Measurements from ENCODE around the gene LMOD3.

The LMOD3 gene
- 0 reads per million in 4 donors for total RNA-seq

GRCh38 chr3:69122403-69122802, at the start of gene LMOD3:
Gene LMOD3 (minus strand): TSS chr3:69122595. CDS start chr3:69122386, 209 bp downstream.
- no peak for DNase-seq

GRCh38 chr3:69172058-69172457, 49.7 kb upstream of the LMOD3 start:
- DNase-seq = no peak

DNA sequence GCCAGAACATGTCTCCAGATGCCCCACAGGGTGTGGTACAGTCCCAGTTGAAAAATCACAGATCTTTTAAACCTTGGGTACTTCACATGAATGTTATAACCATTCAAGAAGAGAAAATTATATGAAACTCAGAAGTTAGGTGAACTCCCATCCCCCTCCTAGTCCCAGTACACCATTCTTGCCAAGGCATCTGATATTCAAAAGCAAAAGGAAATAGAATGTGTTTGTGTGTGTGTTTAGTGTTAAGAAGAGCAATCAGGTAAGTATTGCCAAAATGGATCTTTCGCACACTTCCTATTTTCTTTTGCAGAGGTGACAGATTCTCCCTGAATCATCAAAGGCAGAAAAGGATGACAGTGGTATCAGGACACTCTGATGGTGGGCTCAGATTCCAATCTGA, 44.1 kb upstream of the LMOD3 start:
- DNase-seq = no peak

GRCh38 chr3:69165744-69166143, 43.3 kb upstream of the LMOD3 start:
- DNase-seq = no peak

DNA sequence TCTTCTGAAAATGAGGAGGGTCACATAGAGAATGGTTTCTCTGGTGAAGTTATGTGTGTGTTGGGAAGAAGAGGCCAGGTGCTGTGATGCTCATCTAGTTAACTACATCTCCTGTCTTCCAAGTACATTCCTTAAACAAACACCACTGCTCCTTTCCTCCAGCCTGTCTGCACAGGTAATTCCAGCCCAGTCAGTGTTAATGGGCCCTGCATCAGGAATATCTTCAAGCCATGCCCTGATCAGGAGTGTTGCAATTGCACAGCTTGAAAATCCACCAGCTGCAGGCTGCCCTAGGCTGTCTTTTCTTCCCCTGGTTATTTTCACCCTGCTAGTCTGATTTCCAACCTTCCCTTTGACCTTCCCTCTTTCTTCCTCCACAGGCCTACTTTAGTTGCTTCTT, 41.9 kb upstream of the LMOD3 start:
- no peak for DNase-seq

DNA sequence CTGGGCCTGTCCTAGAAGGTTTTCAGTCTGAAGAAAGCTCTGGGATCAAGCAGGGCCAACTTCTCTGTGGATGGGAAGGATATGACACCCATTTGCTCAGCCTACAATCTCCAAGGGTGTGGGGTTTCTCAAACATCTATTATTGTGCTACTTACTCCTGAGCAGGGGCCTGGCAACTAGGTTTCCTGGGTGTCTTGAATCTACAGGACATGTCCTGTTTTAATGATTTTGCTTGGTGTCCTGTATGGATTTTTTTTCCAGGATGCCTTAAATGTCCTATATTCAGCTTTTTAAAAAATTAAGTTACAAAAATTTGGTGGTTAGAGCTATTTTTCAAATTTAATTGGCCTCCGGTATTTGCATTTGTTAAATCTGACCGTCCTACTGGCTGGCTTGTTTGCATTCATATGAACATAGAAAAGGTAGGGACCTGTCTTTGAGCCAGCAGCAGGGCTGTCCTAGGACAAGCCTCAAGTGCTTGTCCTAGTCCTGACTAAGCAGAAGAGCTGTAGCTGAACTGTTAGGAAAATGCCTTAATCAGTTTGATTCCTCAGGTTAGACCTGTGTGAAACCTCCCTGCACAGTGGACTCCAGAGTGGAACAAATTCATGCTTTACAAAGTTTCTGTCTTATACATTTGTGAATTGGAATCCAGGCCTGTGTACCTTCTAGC, 40.0 kb upstream of the LMOD3 start:
- no peak for DNase-seq

DNA sequence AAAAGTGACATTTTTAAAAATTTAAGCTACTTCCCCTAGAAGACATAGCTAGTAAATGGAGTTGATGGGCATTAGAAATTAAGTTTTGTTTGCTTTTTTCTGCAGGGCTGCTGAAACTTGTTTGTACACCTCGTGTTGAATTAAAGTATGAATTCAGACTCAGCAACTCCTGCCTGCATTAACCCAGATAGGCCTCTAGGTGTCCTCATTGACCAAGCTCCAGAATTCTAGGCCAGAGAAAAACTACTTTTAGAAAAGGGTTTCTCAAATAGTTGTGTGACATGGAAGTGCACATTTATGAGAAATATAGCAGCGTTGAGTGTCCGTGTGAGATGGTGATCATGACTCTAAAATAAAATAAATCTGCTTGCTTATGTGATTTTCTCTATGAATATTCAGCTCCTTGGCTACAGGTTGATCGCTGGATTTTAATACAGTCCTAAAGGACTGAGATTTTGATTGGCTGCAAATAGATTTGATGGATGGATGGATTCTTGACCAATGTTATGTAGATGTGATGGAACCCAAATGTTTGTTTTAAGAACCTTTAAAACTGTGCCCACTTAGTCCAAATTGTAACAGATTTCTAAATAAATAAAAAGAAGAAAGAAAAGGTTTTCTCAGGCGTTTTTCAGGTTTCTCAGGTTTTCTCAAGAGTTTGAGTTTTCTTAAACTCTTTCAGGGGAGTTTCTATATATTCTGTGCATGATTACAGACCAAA, 39.4 kb upstream of the LMOD3 start:
- DNase-seq = peak in 3 of 5 donors; percentile 2 to 62 (median 16)

GRCh38 chr3:69160525-69160924, 38.1 kb upstream of the LMOD3 start:
- peak in 1 of 5 donors; percentile 25 for DNase-seq

DNA sequence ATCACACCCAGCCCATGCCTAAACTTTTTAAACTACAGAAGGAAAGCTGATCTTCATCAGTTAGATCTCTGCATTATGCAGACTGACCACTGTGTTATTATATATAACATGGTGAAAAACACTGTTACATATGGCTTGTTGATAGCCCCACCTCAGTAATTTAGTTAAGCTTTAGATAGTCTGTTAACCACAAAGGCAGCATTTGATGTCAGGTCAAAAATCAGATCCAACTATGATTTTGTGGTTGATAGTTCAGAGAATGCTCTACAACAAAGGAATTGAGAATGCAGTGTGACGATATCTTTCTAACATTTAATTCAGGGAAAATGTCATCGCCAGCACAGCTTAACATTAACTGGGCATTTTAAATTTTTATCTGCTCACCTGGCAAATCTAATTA, 37.7 kb upstream of the LMOD3 start:
- DNase-seq = no peak

- no peak for DNase-seq
Observed at GRCh38 chr3:69149586-69149985, 27.2 kb upstream of the LMOD3 start.

GRCh38 chr3:69145688-69146087, 23.3 kb upstream of the LMOD3 start:
- no peak for DNase-seq

DNA sequence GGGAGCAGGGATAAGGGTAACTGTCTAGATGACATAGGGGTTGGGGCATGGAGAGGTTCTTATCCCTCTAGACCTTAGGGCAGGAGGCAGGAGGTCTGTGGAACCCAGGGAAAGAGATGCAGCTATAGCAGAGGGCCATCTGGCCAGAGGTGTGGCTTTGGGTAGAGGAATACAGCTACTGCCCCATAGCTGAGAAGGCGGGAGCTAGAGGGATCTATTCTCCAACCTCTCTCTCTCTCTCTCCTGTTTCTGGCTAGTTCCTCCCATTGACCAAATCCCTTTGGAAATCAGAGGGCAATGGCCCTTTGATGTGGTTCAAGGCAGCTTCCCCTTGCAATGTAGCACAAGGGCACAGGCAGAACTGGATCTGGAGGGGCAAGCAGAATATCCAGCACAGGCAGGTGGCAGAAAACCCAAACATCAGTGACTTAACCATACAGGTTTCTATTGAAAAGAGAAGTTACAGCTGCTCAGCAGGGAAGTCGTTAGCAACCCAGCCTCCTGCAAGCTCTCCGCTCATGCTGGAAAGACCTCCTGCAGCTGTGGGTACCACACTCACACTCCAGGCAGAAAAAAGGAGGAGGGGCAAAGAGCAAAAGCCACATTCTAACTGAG, 22.3 kb upstream of the LMOD3 start:
- DNase-seq = no peak

GRCh38 chr3:69143612-69144011, 21.2 kb upstream of the LMOD3 start:
- no peak for DNase-seq

- DNase-seq = no peak
Observed at GRCh38 chr3:69142797-69143454, 20.5 kb upstream of the LMOD3 start.

DNA sequence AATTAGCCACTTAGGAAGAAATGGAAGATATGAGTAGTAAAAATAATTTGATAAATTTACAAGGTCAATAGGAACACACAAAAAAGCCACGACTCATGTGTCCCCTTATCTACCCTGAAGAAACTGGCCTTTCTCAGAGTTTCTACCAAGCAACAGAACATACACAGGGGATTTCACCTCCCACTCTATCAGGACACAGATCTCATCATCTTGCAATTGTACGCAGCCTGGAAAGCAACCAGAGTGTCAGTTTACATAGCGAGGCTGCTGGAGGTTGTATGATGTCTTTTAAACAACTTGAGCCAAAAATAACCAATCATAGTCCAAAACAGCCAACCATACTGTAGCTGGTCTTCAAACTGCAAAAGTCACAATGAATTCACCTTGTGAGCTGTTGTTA, 19.7 kb upstream of the LMOD3 start:
- no peak for DNase-seq

GRCh38 chr3:69141313-69141712, 18.9 kb upstream of the LMOD3 start:
- DNase-seq = no peak

DNA sequence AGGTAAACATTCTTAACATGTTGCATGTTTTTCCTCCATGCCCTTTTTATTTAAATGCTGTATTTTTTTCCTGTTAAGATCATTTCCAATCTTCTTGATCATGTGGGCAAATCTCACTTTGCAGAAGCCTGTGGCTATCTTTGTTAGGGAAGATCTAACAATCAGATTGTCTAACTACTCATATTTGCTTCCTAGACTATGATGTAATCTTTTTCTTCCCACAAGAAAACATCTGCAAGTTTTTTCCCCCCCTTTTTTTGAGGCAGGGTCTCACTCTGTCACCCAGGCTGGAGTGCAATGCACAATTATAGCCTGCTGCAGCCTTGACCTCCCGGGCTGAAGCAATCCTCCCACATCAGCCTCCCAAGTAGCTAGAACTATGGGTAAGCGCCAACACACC, 15.0 kb upstream of the LMOD3 start:
- DNase-seq = no peak

GRCh38 chr3:69137005-69137404, 14.6 kb upstream of the LMOD3 start:
- no peak for DNase-seq

GRCh38 chr3:69130689-69131088, 8.3 kb upstream of the LMOD3 start:
- DNase-seq = peak in 1 of 5 donors; percentile 14

GRCh38 chr3:69129531-69129930, 7.1 kb upstream of the LMOD3 start:
- no peak for DNase-seq

- no peak for DNase-seq
Observed at GRCh38 chr3:69128509-69128908, 6.1 kb upstream of the LMOD3 start.

GRCh38 chr3:69126999-69127398, 4.6 kb upstream of the LMOD3 start:
- DNase-seq = no peak

GRCh38 chr3:69126216-69126615, 3.8 kb upstream of the LMOD3 start:
- no peak for DNase-seq

DNA sequence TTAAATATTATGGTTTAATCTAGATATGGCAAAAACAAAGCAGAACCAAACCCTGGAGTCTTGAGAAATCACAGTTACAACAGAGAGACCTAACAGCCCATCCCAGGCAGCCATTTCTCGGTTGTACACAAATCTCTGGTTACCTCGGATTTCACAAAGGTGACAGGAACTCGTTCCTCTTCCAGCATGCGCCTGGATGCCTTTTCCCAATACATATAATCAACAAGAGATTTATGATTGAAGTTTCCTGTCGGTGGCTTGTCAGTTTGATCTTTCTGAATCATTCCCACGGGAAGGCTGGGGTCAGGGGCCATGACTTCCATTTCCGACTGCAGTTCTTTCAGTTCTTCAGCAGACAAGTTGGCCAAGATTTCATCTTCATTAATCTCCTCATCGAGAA, 445 bp downstream of the LMOD3 start:
- DNase-seq = no peak

All from T-helper 1 cell (primary cell).